ENCODE data around the gene TAS2R38. TPM values are rescaled to one million over a fixed set of nuclear protein-coding genes. Genes with fewer than 3 reads are reported as not detected.

The TAS2R38 gene
- total RNA-seq, 1 donor from 2014 or later: not detected

DNA sequence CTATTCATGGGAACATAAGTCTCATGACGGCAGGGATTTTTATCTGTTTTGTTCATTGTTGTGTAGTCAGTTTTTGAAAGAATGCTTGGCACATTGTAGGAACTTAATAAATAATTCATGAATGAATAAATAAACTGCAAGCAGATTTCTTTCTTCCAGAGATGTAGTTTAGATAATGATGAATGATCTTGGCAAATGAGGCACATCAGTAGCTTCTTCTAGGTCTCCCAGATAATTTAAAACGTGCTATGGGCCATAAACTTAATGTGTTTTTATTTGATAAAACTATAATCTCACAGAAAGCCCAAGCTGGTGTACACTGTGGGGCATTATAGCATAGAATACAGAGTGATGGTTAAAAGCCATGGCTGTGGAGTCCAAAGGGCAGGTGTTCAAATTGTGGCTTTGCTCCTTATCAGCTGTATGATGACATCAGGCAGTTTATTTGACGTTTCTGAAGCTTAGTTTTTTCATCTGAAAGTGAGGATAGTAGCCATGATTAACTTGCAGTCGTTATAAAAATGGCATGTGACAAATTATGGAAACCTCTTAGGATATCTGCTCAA, 25.6 kb upstream of the TAS2R38 start:
- no peak overlapping the region for H3K4me3 Mint-ChIP-seq (ENCODE audit: unreplicated experiment)
- TF ChIP-seq, protein P1, sequence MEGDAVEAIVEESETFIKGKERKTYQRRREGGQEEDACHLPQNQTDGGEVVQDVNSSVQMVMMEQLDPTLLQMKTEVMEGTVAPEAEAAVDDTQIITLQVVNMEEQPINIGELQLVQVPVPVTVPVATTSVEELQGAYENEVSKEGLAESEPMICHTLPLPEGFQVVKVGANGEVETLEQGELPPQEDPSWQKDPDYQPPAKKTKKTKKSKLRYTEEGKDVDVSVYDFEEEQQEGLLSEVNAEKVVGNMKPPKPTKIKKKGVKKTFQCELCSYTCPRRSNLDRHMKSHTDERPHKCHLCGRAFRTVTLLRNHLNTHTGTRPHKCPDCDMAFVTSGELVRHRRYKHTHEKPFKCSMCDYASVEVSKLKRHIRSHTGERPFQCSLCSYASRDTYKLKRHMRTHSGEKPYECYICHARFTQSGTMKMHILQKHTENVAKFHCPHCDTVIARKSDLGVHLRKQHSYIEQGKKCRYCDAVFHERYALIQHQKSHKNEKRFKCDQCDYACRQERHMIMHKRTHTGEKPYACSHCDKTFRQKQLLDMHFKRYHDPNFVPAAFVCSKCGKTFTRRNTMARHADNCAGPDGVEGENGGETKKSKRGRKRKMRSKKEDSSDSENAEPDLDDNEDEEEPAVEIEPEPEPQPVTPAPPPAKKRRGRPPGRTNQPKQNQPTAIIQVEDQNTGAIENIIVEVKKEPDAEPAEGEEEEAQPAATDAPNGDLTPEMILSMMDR (IDR thresholded peaks at IDR 0.05): no peak
- peaks cover 4% of the 10 kb centered on the region for H3K9me3 Mint-ChIP-seq (ENCODE audit: unreplicated experiment)
- no peaks in the 10 kb centered on the region for H3K36me3 Mint-ChIP-seq (ENCODE audit: unreplicated experiment)
- DNase-seq (ENCODE audit: extremely low spot score, unreplicated experiment): no peak
- no peaks in the 10 kb centered on the region for H3K27me3 Mint-ChIP-seq (ENCODE audit: unreplicated experiment)
- no peaks in the 10 kb centered on the region for H3K4me1 Mint-ChIP-seq (ENCODE audit: unreplicated experiment)
- no peak overlapping the region for H3K27ac Mint-ChIP-seq (ENCODE audit: unreplicated experiment)

DNA sequence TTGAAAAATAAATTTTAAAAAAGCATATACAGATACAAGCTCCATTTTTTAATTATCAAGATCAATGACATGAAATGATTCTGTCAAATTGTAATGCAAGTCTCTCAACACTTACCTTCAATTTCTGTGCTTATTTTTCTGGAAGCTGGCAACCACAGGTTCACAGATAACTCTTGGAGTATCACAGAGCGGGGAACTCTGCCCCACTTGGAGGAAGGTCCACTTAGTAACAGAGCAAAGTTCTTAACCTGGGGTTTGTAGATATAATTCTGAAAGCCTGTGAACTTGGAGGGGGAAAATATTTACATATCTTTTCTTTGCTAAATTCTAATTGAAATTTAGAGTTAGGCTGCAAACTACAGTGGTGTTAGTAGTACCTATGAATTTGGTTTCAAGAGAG, 19.8 kb upstream of the TAS2R38 start:
- Mint-ChIP-seq H3K9me3 (ENCODE audit: unreplicated experiment) (no peaks in the 10 kb centered on the region), H3K4me1 (ENCODE audit: unreplicated experiment) (no peaks in the 10 kb centered on the region), H3K27ac (ENCODE audit: unreplicated experiment) (no peak overlapping the region), H3K27me3 (ENCODE audit: unreplicated experiment) (no peaks in the 10 kb centered on the region), H3K36me3 (ENCODE audit: unreplicated experiment) (no peaks in the 10 kb centered on the region), H3K4me3 (ENCODE audit: unreplicated experiment) (no peak overlapping the region)
- DNase-seq (ENCODE audit: extremely low spot score, unreplicated experiment): no peak
- TF ChIP-seq, protein P1 (IDR thresholded peaks at IDR 0.05): no peak

DNA sequence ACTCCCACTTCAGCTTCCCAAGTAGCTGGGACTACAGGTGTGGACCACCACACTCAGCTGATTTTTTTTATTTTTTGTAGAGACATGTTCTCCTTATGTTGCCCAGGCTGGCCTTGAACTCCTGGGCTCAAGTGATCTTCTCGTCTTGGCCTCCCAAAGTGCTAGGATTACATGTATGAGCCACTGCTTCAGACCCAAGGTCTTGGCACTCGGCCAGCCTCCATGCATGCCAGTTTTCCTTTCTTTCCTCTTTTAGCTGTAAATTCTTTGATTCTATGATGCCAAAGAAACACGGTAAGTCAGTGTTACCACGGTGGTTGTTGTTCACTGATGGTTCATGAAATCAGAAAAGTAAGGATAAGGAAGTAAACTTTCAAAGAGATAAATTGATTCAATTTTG, 19.1 kb upstream of the TAS2R38 start:
- TF ChIP-seq, protein P1 (IDR thresholded peaks at IDR 0.05): no peak
- Mint-ChIP-seq H3K27ac (ENCODE audit: unreplicated experiment) (no peak overlapping the region), H3K27me3 (ENCODE audit: unreplicated experiment) (no peaks in the 10 kb centered on the region), H3K9me3 (ENCODE audit: unreplicated experiment) (no peaks in the 10 kb centered on the region), H3K4me1 (ENCODE audit: unreplicated experiment) (no peaks in the 10 kb centered on the region), H3K4me3 (ENCODE audit: unreplicated experiment) (no peak overlapping the region), H3K36me3 (ENCODE audit: unreplicated experiment) (no peaks in the 10 kb centered on the region)
- DNase-seq (ENCODE audit: extremely low spot score, unreplicated experiment): no peak

DNA sequence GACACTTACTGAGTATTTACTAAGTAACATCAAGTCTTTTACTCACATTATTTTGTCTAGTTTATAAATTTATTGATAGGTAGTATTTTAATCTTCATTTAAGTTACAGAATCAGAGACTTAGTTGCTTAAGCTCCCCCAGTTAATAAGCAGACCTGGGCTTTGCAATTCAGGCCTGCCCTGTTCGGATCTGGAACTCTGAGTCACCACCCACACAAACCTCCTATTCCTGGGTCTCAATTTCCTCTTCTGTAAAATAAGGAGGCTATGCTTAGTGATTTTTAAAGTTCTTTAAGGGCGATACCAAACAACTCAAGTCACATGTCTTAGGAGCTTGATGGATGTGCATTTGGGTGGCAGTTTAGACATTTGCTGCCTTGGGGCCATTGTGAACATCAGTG, 18.6 kb upstream of the TAS2R38 start:
- H3K4me3 Mint-ChIP-seq (ENCODE audit: unreplicated experiment): no peak overlapping the region
- H3K4me1 Mint-ChIP-seq (ENCODE audit: unreplicated experiment): no peaks in the 10 kb centered on the region
- no peak for DNase-seq (ENCODE audit: extremely low spot score, unreplicated experiment)
- H3K27ac Mint-ChIP-seq (ENCODE audit: unreplicated experiment): no peak overlapping the region
- TF ChIP-seq, protein P1 (IDR thresholded peaks at IDR 0.05): no peak
- H3K27me3 Mint-ChIP-seq (ENCODE audit: unreplicated experiment): no peaks in the 10 kb centered on the region
- H3K36me3 Mint-ChIP-seq (ENCODE audit: unreplicated experiment): no peaks in the 10 kb centered on the region
- no peaks in the 10 kb centered on the region for H3K9me3 Mint-ChIP-seq (ENCODE audit: unreplicated experiment)

DNA sequence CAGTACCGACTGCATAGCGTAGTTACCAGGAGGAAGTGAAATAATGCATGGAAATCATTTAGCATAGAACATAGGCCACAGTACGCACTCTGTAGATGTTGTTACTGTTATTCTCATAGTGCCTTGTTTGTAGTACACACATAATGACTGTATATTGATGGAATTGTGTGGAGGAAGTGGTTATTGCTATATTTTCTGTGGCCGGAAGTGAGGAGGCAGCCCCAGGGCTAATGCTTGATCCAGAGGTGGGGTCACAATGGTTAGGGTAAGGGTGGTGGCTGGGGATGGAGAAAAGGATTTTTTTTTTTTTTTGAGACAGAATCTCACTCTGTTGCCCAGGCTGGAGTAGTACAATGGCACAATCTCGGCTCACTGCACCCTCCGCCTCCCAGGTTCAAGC, 17.6 kb upstream of the TAS2R38 start:
- no peak for DNase-seq (ENCODE audit: extremely low spot score, unreplicated experiment)
- TF ChIP-seq, protein P1 (IDR thresholded peaks at IDR 0.05): no peak
- no peaks in the 10 kb centered on the region for H3K9me3 Mint-ChIP-seq (ENCODE audit: unreplicated experiment)

More for the DNA sequence above, 17.6 kb upstream of the TAS2R38 start:
- no peaks in the 10 kb centered on the region for H3K4me1 Mint-ChIP-seq (ENCODE audit: unreplicated experiment)
- no peak overlapping the region for H3K4me3 Mint-ChIP-seq (ENCODE audit: unreplicated experiment)
- H3K36me3 Mint-ChIP-seq (ENCODE audit: unreplicated experiment): no peaks in the 10 kb centered on the region
- no peak overlapping the region for H3K27ac Mint-ChIP-seq (ENCODE audit: unreplicated experiment)
- no peaks in the 10 kb centered on the region for H3K27me3 Mint-ChIP-seq (ENCODE audit: unreplicated experiment)

Measured in osteocyte (in vitro differentiated cells).